HepG2 (cell line): Measurements from ENCODE around the gene IRF1. TPM values are rescaled to one million over a fixed set of nuclear protein-coding genes. Genes with fewer than 3 reads are reported as not detected.

ENCODE experiments used
- ATAC-seq: fragments of 200-7000 bp; cut with Tn5 transposase; 3 replicates; pipeline ENCODE4 v1.9.1; 2020; ENCODE audit warnings: mild to moderate bottlenecking, moderate library complexity
- BruUV-seq: library from RNA; stranded (reverse); fragments of 400-500 nt; replicated peaks from 2 replicates; lab custom pipeline; 2021; lab: Mats Ljungman, UMichigan
- CTCF ChIA-PET: fragments of 300-600 bp; formaldehyde crosslinking; extraction: SDS; loops from one replicate; lab custom pipeline; 2021; ENCODE audit warnings: low total read pairs, inconsistent platforms, low intra/inter-chr PET ratio; lab: Yijun Ruan, JAX
- POLR2A ChIA-PET: fragments of 350-600 bp; sonication (Branson Sonifier 250); formaldehyde crosslinking; loops from one replicate; lab custom pipeline; 2020; ENCODE audit warnings: antibody characterized with exemption, inconsistent platforms; lab: Yijun Ruan, JAX
- DNase-seq: peaks from one replicate; pipeline ENCODE4 v3.0.0-alpha.2; 2015; ENCODE audit warnings: low spot score
- FAIRE-seq: peaks from 3 replicates; lab custom pipeline; 2011; peaks lifted over from hg19 to GRCh38; lab: Jason Lieb, UNC
- H2AFZ ChIP-seq: one replicate; pipeline ENCODE4 v1.6.1; 2011; ENCODE audit warnings: low read length, inconsistent platforms
- H3K27ac ChIP-seq: fragments of 300-600 bp; 3 replicates; pipeline ENCODE4 v1.8.0; 2011; ENCODE audit warnings: mixed run types, mild to moderate bottlenecking, mixed read lengths, low read length, inconsistent platforms; ENCODE audit not compliant: insufficient read depth; ENCODE audit errors: extremely low read length
- H3K27me3 ChIP-seq, 2 experiments: fragments of 200-600 bp in 1 of 2; 2 replicates in 1 of 2; 3 replicates in 1 of 2; pipeline versions ENCODE4 v1.6.0 to v1.8.0; 2011; ENCODE audit warnings: low read length in 2 of 2, mild to moderate bottlenecking in 2 of 2, moderate library complexity in 2 of 2, inconsistent platforms in 1 of 2; ENCODE audit not compliant: insufficient read depth in 2 of 2, control insufficient read depth in 1 of 2
- H3K36me3 ChIP-seq, 2 experiments: fragments of 200-600 bp in 1 of 2; replicated peaks in 1 of 2; 2 replicates in 1 of 2; 3 replicates in 1 of 2; pipeline versions ENCODE4 v1.5.1 to v1.8.0; 2011; ENCODE audit warnings: low read length in 2 of 2, inconsistent platforms in 1 of 2; ENCODE audit not compliant: insufficient read depth in 2 of 2, control insufficient read depth in 1 of 2
- H3K4me1 ChIP-seq: 2 replicates; pipeline ENCODE4 v1.5.1; 2012; ENCODE audit warnings: low read length, inconsistent platforms; ENCODE audit not compliant: insufficient read depth
- H3K4me2 ChIP-seq: 2 replicates; pipeline ENCODE4 v1.6.0; 2011; ENCODE audit warnings: low read depth, low read length, inconsistent platforms
- H3K4me3 ChIP-seq, 3 experiments: fragments of 200-600 bp in 1 of 3; sonication (generic), shearing (Covaris generic) in 1 of 3; replicated peaks in 1 of 3; 2 replicates each; pipeline ENCODE4 v1.5.1; 2011 to 2016; ENCODE audit warnings: low read length in 3 of 3, inconsistent platforms in 2 of 3, low read depth in 2 of 3, mild to moderate bottlenecking in 2 of 3, control low read depth in 1 of 3, mixed read lengths in 1 of 3; ENCODE audit not compliant: insufficient read depth in 1 of 3
- H3K79me2 ChIP-seq: one replicate; pipeline ENCODE4 v1.6.1; 2011; ENCODE audit warnings: low read length, inconsistent platforms; ENCODE audit not compliant: insufficient read depth
- H3K9ac ChIP-seq: 2 replicates; pipeline ENCODE4 v1.6.0; 2011; ENCODE audit warnings: mild to moderate bottlenecking, low read depth, low read length, inconsistent platforms; ENCODE audit not compliant: insufficient read depth
- H3K9me3 ChIP-seq: 2 replicates; pipeline ENCODE4 v1.5.1; 2012; ENCODE audit warnings: mild to moderate bottlenecking, low read length
- H4K20me1 ChIP-seq: 2 replicates; pipeline ENCODE4 v1.6.0; 2011; ENCODE audit warnings: inconsistent platforms, mild to moderate bottlenecking, low read length, moderate library complexity; ENCODE audit not compliant: insufficient read depth
- ARID2 ChIP-seq: sonication (generic); formaldehyde crosslinking; IDR thresholded peaks from 2 replicates; pipeline ENCODE4 v1.8.1; 2022; ENCODE audit warnings: mild to moderate bottlenecking, missing genetic modification reagents, borderline replicate concordance
- JUN ChIP-seq: sonication (generic); formaldehyde crosslinking; IDR thresholded peaks from 2 replicates; pipeline ENCODE4 v1.4.0; 2020; ENCODE audit warnings: mild to moderate bottlenecking, missing genetic modification reagents
- TBX3 ChIP-seq: fragments of 450-650 bp; IDR thresholded peaks from 2 replicates; pipeline ENCODE4 v1.6.1; 2017; ENCODE audit warnings: antibody characterized with exemption, mild to moderate bottlenecking, inconsistent platforms, borderline replicate concordance
- ZBTB7A ChIP-seq: sonication (generic); formaldehyde crosslinking; IDR thresholded peaks from 2 replicates; pipeline ENCODE4 v1.8.0; 2022; ENCODE audit warnings: mild to moderate bottlenecking, missing genetic modification reagents
- ZSCAN29 ChIP-seq: sonication (generic); formaldehyde crosslinking; conservative IDR thresholded peaks from 2 replicates; pipeline ENCODE4 v1.4.0; 2020; ENCODE audit warnings: mild to moderate bottlenecking, missing genetic modification reagents
- WGBS: methylation state at CpG from one replicate; pipeline ENCODE4 v1.1.6; 2017; ENCODE audit warnings: low lambda C conversion rate; 5-methylcytosine and 5-hydroxymethylcytosine counted together
- in situ Hi-C: cut with HindIII; loops from 2 replicates; pipeline ENCODE4 v1.10.0; 2017; ENCODE audit warnings: low pct_unique_long_range_greater_than_20kb; ENCODE audit not compliant: extremely low pct_ligation_motif_present
- intact Hi-C: fragments of 100-400 bp; cut with micrococcal nuclease; formaldehyde crosslinking; loops from one replicate; pipeline ENCODE4 v1.10.0; 2022; ENCODE audit not compliant: unreplicated experiment
- polyA plus RNA-seq, 8 experiments: library from polyadenylated mRNA; depleted of rRNA in 3 of 8; stranded (reverse) in 7 of 8; unstranded in 1 of 8; fragments of >200 nt; fragmentation: Illumina TruSeq in 4 of 8; extraction: Trizol in 4 of 8; gene quantifications; 2 replicates each; pipeline versions ENCODE4 v1.2.1 to v1.2.3, GENCODE V29; 2011 to 2016; ENCODE audit warnings: low read depth in 4 of 8, missing spikeins in 1 of 8, mixed read lengths in 1 of 8; ENCODE audit not compliant: insufficient read depth in 1 of 8
- total RNA-seq, 5 experiments: library from RNA; depleted of rRNA; stranded (reverse); fragments of >200 nt; fragmentation: Illumina TruSeq; extraction: Trizol; gene quantifications; 2 replicates each; pipeline ENCODE4 v1.2.3, GENCODE V29; 2016; ENCODE audit warnings: low read depth in 1 of 5
- TF ChIP-seq, protein P1 (sequence below): IDR thresholded peaks from 2 replicates; pipeline ENCODE4 v1.6.1; 2016; ENCODE audit warnings: low read depth, control low read depth
- TF ChIP-seq, protein P2 (sequence below): sonication (generic); formaldehyde crosslinking; IDR thresholded peaks from 2 replicates; pipeline ENCODE4 v1.4.0; 2020; ENCODE audit warnings: missing genetic modification reagents, mild to moderate bottlenecking, borderline replicate concordance
- TF ChIP-seq, protein P3 (sequence below): IDR thresholded peaks from 2 replicates; pipeline ENCODE4 v1.6.1; 2016; ENCODE audit warnings: low read depth, borderline replicate concordance

IRF1 gene
- total and polyA plus RNA-seq, 2 of the 13 experiments (the other 11 are each of a cell fraction or from before 2014, with no cell fraction given), result 4.1 to 8.8 TPM

DNA sequence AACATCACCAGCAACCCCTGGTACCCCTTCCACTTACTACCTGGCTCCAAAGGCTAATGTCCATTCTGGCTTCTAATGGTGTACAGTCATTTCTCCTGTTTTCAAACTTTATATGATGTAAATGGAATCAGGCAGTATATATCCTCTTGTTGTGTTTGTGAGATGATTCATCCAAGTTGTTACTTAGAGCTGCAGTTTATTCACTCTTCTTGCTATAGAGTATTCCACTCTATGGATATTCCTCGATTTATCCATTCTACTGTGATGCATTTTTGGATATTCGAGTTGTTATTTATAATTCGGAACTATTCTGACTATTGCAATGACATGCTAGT lies 32.4 kb downstream of the IRF1 start:
- 87% methylated on average over 3 of the region's 3 CpGs for WGBS
- H3K79me2 ChIP-seq, result no peaks in the 10 kb centered on the region
- ChIA-PET POLR2A (interaction anchor here (1.0 to 5.2 kb wide), 9 partner anchors 9 to 47 kb away, joined by 3 to 59 read pairs (median 6); partner anchors contain the start of gene IRF1), CTCF (no interaction called here)
- DNase-seq, result no peak
- no peak overlapping the region for H3K9ac ChIP-seq
- no peak for FAIRE-seq
- TF ChIP-seq, protein P1, sequence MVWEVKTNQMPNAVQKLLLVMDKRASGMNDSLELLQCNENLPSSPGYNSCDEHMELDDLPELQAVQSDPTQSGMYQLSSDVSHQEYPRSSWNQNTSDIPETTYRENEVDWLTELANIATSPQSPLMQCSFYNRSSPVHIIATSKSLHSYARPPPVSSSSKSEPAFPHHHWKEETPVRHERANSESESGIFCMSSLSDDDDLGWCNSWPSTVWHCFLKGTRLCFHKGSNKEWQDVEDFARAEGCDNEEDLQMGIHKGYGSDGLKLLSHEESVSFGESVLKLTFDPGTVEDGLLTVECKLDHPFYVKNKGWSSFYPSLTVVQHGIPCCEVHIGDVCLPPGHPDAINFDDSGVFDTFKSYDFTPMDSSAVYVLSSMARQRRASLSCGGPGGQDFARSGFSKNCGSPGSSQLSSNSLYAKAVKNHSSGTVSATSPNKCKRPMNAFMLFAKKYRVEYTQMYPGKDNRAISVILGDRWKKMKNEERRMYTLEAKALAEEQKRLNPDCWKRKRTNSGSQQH (CRISPR knock-in tag), result no peak
- TF ChIP-seq, protein P2, sequence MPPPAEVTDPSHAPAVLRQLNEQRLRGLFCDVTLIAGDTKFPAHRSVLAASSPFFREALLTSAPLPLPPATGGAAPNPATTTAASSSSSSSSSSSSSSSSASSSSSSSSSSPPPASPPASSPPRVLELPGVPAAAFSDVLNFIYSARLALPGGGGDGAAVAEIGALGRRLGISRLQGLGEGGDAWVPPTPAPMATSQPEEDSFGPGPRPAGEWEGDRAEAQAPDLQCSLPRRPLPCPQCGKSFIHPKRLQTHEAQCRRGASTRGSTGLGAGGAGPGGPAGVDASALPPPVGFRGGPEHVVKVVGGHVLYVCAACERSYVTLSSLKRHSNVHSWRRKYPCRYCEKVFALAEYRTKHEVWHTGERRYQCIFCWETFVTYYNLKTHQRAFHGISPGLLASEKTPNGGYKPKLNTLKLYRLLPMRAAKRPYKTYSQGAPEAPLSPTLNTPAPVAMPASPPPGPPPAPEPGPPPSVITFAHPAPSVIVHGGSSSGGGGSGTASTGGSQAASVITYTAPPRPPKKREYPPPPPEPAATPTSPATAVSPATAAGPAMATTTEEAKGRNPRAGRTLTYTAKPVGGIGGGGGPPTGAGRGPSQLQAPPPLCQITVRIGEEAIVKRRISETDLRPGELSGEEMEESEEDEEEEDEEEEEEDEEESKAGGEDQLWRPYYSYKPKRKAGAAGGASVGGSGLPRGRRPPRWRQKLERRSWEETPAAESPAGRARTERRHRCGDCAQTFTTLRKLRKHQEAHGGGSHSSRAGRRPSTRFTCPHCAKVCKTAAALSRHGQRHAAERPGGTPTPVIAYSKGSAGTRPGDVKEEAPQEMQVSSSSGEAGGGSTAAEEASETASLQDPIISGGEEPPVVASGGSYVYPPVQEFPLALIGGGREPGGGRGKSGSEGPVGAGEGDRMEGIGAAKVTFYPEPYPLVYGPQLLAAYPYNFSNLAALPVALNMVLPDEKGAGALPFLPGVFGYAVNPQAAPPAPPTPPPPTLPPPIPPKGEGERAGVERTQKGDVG, result no peak
- TF ChIP-seq, protein P3, sequence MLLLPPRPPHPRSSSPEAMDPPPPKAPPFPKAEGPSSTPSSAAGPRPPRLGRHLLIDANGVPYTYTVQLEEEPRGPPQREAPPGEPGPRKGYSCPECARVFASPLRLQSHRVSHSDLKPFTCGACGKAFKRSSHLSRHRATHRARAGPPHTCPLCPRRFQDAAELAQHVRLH, result no peak
- TF ChIP-seq ZBTB7A (CRISPR knock-in tag) (no peak), TBX3 (no peak), ZSCAN29 (CRISPR knock-in tag) (no peak), ARID2 (CRISPR knock-in tag) (no peak), JUN (no peak)
- no peaks in the 10 kb centered on the region; a peak in 1 of 5 replicates for H3K27me3 ChIP-seq
- no peak overlapping the region for H3K4me3 ChIP-seq
- H3K4me2 ChIP-seq, result no peak overlapping the region
- no TSS peak for BruUV-seq
- intact Hi-C loops, result no loop called here
- no peak overlapping the region for H3K27ac ChIP-seq
- no peak overlapping the region for H2AFZ ChIP-seq
- in situ Hi-C loops, result no loop called here
- no peak for ATAC-seq
- peaks cover 85% of the 10 kb centered on the region for H3K4me1 ChIP-seq
- no peaks in the 10 kb centered on the region for H4K20me1 ChIP-seq
- H3K36me3 ChIP-seq, result no peaks in the 10 kb centered on the region
- H3K9me3 ChIP-seq, result no peaks in the 10 kb centered on the region
